ENCODE measurements around the gene DUOXA1.
A peak's percentile ranks its signal among the peaks of the same experiment; 100 is the strongest.
"Not testable (repeated sequence)": the region's sequence is repeated elsewhere in the genome, so short reads cannot be mapped to it uniquely, and the experiment has no call there.

The DUOXA1 gene

DNA sequence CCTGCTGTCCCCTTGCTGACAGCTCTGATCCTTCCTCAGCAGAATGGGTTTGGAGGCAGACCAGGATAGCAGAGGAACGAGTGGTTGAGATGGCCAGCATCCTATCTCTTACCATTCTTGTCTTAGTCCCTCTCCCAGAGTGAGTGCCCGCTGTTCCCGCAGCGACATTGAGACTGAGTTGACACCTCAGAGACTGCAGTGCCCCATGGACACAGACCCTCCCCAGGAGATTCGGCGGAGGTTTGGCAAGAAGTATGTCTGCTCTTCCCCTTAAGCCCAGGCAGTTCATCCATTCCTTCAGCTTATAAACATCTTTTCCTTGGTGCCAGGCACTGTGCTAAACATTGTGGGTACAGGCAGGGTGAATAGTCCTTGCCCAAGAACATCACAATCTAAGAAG, 21.3 kb upstream of the DUOXA1 start:
- DNase-seq (ENCODE audit: low read depth), result no peak

- no peak for DNase-seq (ENCODE audit: low read depth)
Observed at GRCh38 chr15:45150481-45150880, 20.8 kb upstream of the DUOXA1 start.

DNA sequence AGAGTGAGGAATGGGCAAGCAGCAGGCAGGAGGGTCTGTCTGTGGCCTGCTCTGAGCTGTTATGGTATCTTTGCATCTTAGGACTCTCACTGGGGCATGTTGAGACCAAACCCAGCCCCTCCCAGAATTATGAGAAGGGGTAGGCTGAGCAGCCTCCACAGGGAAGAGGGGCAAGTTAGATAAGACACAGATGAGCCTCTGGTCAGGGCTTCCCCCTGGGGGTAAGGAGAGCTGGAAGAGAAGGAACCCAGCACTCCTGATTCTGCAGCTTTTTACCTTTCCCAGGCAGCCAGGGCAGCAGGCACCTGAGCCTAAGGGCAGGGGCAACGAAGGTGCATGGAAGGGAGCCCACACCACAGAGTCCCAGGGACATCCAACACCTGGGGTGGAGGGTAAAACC, 19.4 kb upstream of the DUOXA1 start:
- no peak for DNase-seq (ENCODE audit: low read depth)

- DNase-seq (ENCODE audit: low read depth), result peak; percentile 23
Observed at GRCh38 chr15:45148076-45149059, 18.7 kb upstream of the DUOXA1 start.

GRCh38 chr15:45147606-45148005, 17.9 kb upstream of the DUOXA1 start:
- DNase-seq (ENCODE audit: low read depth), result no peak

- no peak for DNase-seq (ENCODE audit: low read depth)
Observed at GRCh38 chr15:45146405-45146804, 16.7 kb upstream of the DUOXA1 start.

- DNase-seq (ENCODE audit: low read depth), result no peak
Observed at GRCh38 chr15:45144775-45145174, 15.1 kb upstream of the DUOXA1 start.

- no peak for DNase-seq (ENCODE audit: low read depth)
Observed at GRCh38 chr15:45143946-45144345, 14.3 kb upstream of the DUOXA1 start.

- DNase-seq (ENCODE audit: low read depth), result no peak
Observed at GRCh38 chr15:45143056-45143455, 13.4 kb upstream of the DUOXA1 start.

GRCh38 chr15:45141386-45141785, 11.7 kb upstream of the DUOXA1 start:
- DNase-seq (ENCODE audit: low read depth), result no peak

- DNase-seq (ENCODE audit: low read depth), result no peak
Observed at GRCh38 chr15:45140557-45141250, 11.0 kb upstream of the DUOXA1 start.

DNA sequence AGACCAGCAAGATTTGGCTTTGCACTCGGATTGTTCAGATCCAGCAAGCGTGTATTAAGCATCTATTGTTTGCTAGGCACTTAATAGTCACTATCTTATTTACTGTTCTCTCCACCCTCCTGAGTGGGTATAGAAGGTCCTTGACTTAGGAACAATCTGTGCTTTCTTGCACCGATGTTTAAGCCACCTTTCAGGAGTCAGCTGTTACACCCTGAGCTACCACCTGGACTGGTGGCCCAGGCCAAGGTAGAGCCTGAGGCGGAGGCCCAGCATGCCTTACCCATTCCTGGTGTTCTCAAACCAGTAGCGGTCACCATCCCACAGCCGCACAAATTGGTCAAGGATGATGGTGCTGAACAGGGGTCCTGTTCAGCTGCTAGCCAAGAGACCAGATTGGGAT, 10.1 kb upstream of the DUOXA1 start:
- no peak for DNase-seq (ENCODE audit: low read depth)

DNA sequence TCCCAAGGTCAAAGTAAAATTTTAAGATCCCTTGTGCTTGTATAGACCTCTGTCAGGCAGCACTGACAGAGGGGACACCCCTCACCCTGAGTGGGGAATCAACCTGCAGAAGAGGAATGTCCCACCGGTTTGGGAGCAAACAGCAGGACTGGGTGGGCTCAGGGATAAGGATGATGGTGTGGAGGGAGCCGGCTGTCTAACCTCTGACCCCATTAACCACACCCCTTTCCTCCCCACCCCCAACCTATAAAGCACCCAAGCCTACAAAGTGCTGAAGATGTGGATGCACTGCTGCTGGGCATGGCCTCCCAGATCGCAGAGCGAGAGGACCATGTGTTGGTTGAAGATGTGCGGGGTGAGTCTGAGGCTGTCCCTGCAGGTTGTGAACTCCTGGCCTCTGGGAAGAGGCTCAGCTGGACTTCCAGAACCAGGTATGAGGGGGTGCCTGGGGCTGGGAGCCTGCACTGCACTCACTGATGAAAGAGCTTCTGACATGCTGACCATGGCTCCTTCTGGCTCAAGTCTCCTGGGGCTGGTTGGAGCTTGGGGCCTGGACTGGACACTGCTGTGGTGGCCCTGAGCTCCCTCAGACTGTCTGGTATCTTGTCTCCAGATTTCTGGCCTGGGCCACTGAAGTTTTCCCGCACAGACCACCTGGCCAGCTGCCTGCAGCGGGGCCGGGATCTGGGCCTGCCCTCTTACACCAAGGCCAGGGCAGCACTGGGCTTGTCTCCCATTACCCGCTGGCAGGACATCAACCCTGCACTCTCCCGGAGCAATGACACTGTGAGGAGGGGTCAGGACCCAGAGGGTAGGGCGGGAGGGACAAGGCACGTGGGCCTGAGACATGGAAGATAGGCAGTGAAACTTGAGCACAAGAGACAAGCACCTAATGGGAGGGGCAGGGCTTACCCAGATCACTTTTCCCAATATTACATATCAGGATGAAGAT, 9.4 kb upstream of the DUOXA1 start:
- no peak for DNase-seq (ENCODE audit: low read depth)

DNA sequence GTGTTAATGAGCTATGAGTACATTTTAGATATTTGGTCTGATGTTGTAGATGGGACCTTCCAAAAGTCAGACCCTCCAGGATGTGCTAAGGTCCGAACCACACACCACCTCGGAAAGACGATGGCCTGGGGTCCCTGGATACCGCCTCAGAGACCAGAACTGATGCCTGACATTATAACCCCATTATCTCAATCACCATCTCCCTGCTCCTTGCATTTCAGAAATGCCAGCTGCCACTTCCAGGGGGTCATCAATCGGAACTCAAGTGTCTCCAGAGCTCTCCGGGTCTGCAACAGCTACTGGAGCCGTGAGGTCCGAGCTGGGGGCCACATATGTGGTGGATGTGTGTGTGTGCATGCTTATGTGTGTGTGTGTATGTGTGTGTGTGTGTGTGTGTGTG, 8.0 kb upstream of the DUOXA1 start:
- DNase-seq (ENCODE audit: low read depth), result no peak

GRCh38 chr15:45136378-45136764, 6.7 kb upstream of the DUOXA1 start:
- no peak for DNase-seq (ENCODE audit: low read depth)

GRCh38 chr15:45135705-45136377, 6.2 kb upstream of the DUOXA1 start:
- not testable (repeated sequence) for DNase-seq (ENCODE audit: low read depth)

GRCh38 chr15:45134682-45135604, 5.3 kb upstream of the DUOXA1 start:
- no peak for DNase-seq (ENCODE audit: low read depth)

DNA sequence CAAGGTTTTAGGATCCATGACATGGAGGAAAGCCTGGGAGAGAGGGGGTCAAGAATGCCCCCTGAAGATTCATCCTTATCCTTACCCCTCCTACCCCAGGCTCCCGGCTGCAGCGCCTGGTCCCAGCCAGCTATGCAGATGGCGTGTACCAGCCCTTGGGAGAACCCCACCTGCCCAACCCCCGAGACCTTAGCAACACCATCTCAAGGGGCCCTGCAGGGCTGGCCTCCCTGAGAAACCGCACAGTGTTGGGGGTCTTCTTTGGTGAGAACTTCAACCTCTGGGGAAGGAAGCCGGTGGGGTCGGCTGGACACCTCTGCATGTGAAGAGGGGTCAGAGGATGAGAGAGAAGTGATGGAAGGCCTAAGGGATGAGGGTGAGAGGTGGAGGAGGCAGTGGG, 4.4 kb upstream of the DUOXA1 start:
- DNase-seq (ENCODE audit: low read depth), result no peak

DNA sequence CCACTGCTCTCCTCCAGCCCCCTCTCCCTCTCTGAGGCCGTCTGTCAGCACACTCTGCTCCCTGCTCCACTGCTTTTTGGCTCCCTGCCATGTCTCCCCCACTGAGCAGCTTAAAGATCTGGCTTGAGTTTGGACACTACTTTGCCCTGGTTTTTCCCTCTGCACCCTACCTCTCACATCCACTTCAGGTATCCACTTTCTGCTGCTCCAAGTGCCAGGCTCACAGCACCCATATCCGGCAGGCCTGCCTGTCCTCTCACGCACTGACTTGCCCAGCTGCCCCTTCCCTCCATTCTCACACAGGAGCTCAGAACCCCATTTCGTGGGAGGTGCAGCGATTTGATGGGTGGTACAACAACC, 3.9 kb upstream of the DUOXA1 start:
- DNase-seq (ENCODE audit: low read depth), result no peak

DNA sequence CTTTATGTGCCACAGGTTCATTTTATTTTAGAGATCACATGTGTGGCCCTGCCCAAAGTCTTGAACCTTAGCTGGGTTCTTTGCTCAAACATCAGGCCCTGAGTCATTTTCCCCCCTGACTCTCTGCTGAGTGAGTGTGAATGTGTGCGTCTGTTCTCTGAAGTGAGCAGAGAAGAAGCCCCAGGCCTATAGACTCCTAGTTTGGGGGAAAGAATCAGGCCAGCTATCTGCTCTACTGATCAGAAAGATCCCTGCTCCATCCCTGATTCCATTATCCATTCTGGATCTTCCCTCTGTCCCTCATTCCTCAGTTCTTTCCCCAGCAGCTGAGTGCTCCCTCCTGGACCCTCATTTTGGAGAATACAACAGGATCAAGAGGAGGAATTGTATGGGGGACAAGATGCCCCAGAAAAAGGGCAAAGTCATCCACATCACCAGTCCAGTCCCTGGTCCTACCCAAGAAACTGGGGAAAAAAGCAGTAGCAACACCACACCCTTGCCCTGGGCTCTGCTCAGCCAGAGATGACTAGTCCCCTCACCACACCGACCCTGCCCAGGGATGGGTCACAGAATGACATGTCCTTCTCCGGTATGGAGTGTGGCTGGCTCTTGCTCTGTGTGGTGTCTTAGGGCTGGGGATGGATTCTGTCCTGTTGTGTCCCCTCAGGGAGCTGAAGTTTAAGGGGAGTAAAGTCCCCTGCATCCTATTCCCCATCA, 3.3 kb upstream of the DUOXA1 start:
- DNase-seq (ENCODE audit: low read depth), result no peak

All from fibroblast of gingiva (primary cell).